Activated CD4-positive, alpha-beta T cell treated with anti-CD3 and anti-CD28 coated beads, Interleukin-2, amount 50 U/mL, for 16 hours (primary cell): ENCODE measurements around the gene IKZF2.

ENCODE experiments used
- DNase-seq: peaks from one replicate; pipeline ENCODE4 v3.0.0-alpha.2; 2020

The IKZF2 gene

GRCh38 chr2:213151437-213152064 lies at the start of gene IKZF2:
IKZF2 (minus strand) TSS chr2:213151612; CDS start chr2:213148629, 2,983 bp downstream.
- DNase-seq: peak; percentile 71

- no peak for DNase-seq
Observed at GRCh38 chr2:213199871-213200270, 48.5 kb upstream of the IKZF2 start.

GRCh38 chr2:213189001-213189899 lies 37.8 kb upstream of the IKZF2 start:
- no peak for DNase-seq

GRCh38 chr2:213188533-213188867 lies 37.1 kb upstream of the IKZF2 start:
- DNase-seq: no peak

GRCh38 chr2:213187833-213188532 lies 36.6 kb upstream of the IKZF2 start:
- DNase-seq: no peak

- DNase-seq: no peak
Observed at GRCh38 chr2:213187386-213187785, 36.0 kb upstream of the IKZF2 start.

GRCh38 chr2:213185147-213185822 lies 33.9 kb upstream of the IKZF2 start:
- DNase-seq: no peak

GRCh38 chr2:213181712-213182111 lies 30.3 kb upstream of the IKZF2 start:
- DNase-seq: no peak

GRCh38 chr2:213177679-213178078 lies 26.3 kb upstream of the IKZF2 start:
- no peak for DNase-seq

GRCh38 chr2:213175673-213176247 lies 24.3 kb upstream of the IKZF2 start:
- no peak for DNase-seq

- no peak for DNase-seq
Observed at GRCh38 chr2:213172641-213173040, 21.2 kb upstream of the IKZF2 start.

- DNase-seq: no peak
Observed at GRCh38 chr2:213171147-213171546, 19.7 kb upstream of the IKZF2 start.

- no peak for DNase-seq
Observed at GRCh38 chr2:213167271-213167930, 16.0 kb upstream of the IKZF2 start.

- no peak for DNase-seq
Observed at GRCh38 chr2:213166109-213166508, 14.7 kb upstream of the IKZF2 start.

GRCh38 chr2:213164263-213164662 lies 12.9 kb upstream of the IKZF2 start:
- DNase-seq: no peak

- DNase-seq: no peak
Observed at GRCh38 chr2:213162516-213163118, 11.2 kb upstream of the IKZF2 start.

GRCh38 chr2:213161759-213162515 lies 10.5 kb upstream of the IKZF2 start:
- DNase-seq: no peak

GRCh38 chr2:213159768-213160167 lies 8.4 kb upstream of the IKZF2 start:
- DNase-seq: no peak

- no peak for DNase-seq
Observed at GRCh38 chr2:213157242-213157641, 5.8 kb upstream of the IKZF2 start.

- DNase-seq: no peak
Observed at GRCh38 chr2:213156717-213157116, 5.3 kb upstream of the IKZF2 start.

- no peak for DNase-seq
Observed at GRCh38 chr2:213152888-213153287, 1.5 kb upstream of the IKZF2 start.
